ENCODE results near the gene ARL6IP4.
"Not testable (repeated sequence)": the region's sequence is repeated elsewhere in the genome, so short reads cannot be mapped to it uniquely, and the experiment has no call there.

ARL6IP4 gene

GRCh38 chr12:123013185-123014095 is 33.0 kb downstream of the ARL6IP4 start:
- no peak for DNase-seq

- not testable (repeated sequence) for DNase-seq
Observed at GRCh38 chr12:123014473-123014872, 34.0 kb downstream of the ARL6IP4 start.

- no peak for DNase-seq
Observed at GRCh38 chr12:123017753-123018152, 37.3 kb downstream of the ARL6IP4 start.

GRCh38 chr12:123019841-123020138 is 39.3 kb downstream of the ARL6IP4 start:
- no peak for DNase-seq

GRCh38 chr12:123021688-123022604 is 41.5 kb downstream of the ARL6IP4 start:
- no peak for DNase-seq

GRCh38 chr12:123022846-123023245 is 42.4 kb downstream of the ARL6IP4 start:
- no peak for DNase-seq

- peak; percentile 29 for DNase-seq
Observed at GRCh38 chr12:123024819-123025391, 44.4 kb downstream of the ARL6IP4 start.

GRCh38 chr12:123026094-123026853 is 45.8 kb downstream of the ARL6IP4 start:
- no peak for DNase-seq

GRCh38 chr12:123027726-123028445 is 47.4 kb downstream of the ARL6IP4 start:
- DNase-seq: no peak

- DNase-seq: no peak
Observed at GRCh38 chr12:123028475-123028874, 48.0 kb downstream of the ARL6IP4 start.

- no peak for DNase-seq
Observed at GRCh38 chr12:123029550-123029949, 49.1 kb downstream of the ARL6IP4 start.

GRCh38 chr12:123030686-123031085 is 50.2 kb downstream of the ARL6IP4 start:
- DNase-seq: no peak

GRCh38 chr12:123031171-123031845 is 50.8 kb downstream of the ARL6IP4 start:
- DNase-seq: no peak

All from EL (cell line).